HuH-7 (cell line): ENCODE results near the gene TMCO4.

ENCODE experiments used
- DNase-seq: peaks from one replicate; pipeline ENCODE4 v3.0.0; 2011; ENCODE audit warnings: low spot score

Gene TMCO4

GRCh38 chr1:19684677-19685076 is 115.0 kb downstream of the TMCO4 start:
- no peak for DNase-seq

- no peak for DNase-seq
Measured at GRCh38 chr1:19683351-19683750, 116.4 kb downstream of the TMCO4 start.

GRCh38 chr1:19682901-19683300 is 116.8 kb downstream of the TMCO4 start:
- no peak for DNase-seq

GRCh38 chr1:19682257-19682656 is 117.5 kb downstream of the TMCO4 start:
- no peak for DNase-seq

GRCh38 chr1:19680644-19681043 is 119.1 kb downstream of the TMCO4 start:
- no peak for DNase-seq

- no peak for DNase-seq
Measured at GRCh38 chr1:19679691-19680090, 120.0 kb downstream of the TMCO4 start.

GRCh38 chr1:19678931-19679453 is 120.7 kb downstream of the TMCO4 start:
- DNase-seq, result no peak

GRCh38 chr1:19678493-19678892 is 121.2 kb downstream of the TMCO4 start:
- DNase-seq, result no peak

GRCh38 chr1:19676438-19676922 is 123.2 kb downstream of the TMCO4 start:
- DNase-seq, result peak; percentile 82

- no peak for DNase-seq
Measured at GRCh38 chr1:19675797-19676196, 123.9 kb downstream of the TMCO4 start.

GRCh38 chr1:19672237-19672636 is 127.5 kb downstream of the TMCO4 start:
- DNase-seq, result no peak

GRCh38 chr1:19670787-19671186 is 128.9 kb downstream of the TMCO4 start:
- DNase-seq, result no peak

GRCh38 chr1:19668888-19669287 is 130.8 kb downstream of the TMCO4 start:
- no peak for DNase-seq

- DNase-seq, result no peak
Measured at GRCh38 chr1:19665496-19666465, 133.9 kb downstream of the TMCO4 start.

GRCh38 chr1:19665186-19665495 is 134.6 kb downstream of the TMCO4 start:
- no peak for DNase-seq

GRCh38 chr1:19664453-19665185 is 135.1 kb downstream of the TMCO4 start, which contains the start of gene HTR6:
TSS of gene HTR6 (plus strand) at chr1:19664875. CDS start at chr1:19665754, 879 bp downstream.
- no peak for DNase-seq

GRCh38 chr1:19662313-19662712 is 137.4 kb downstream of the TMCO4 start:
- no peak for DNase-seq

- no peak for DNase-seq
Measured at GRCh38 chr1:19661721-19662228, 137.9 kb downstream of the TMCO4 start.

GRCh38 chr1:19658186-19658585 is 141.5 kb downstream of the TMCO4 start:
- DNase-seq, result no peak

GRCh38 chr1:19657511-19657910 is 142.2 kb downstream of the TMCO4 start:
- no peak for DNase-seq

- DNase-seq, result no peak
Measured at GRCh38 chr1:19656780-19657466, 142.8 kb downstream of the TMCO4 start.
